ENCODE data around the gene ITGB1.
A peak's percentile ranks its signal among the peaks of the same experiment; 100 is the strongest.

- TF ChIP-seq CTCF (IDR thresholded peaks at IDR 0.05), result no peak
- TF ChIP-seq POLR2A (IDR thresholded peaks at IDR 0.05), result peak in 1 of 4 donors; percentile 22
- TF ChIP-seq POLR2AphosphoS5 (IDR thresholded peaks at IDR 0.05), result peak; percentile 31 to 79
Measured at GRCh38 chr10:32961895-32962369, 3.9 kb upstream of the ITGB1 start.
